GM03348 (cell line): ENCODE data around the gene RPS6KA5.
A peak's percentile ranks its signal among the peaks of the same experiment; 100 is the strongest.
"Not testable (repeated sequence)": the region's sequence is repeated elsewhere in the genome, so short reads cannot be mapped to it uniquely, and the experiment has no call there.

Experiments
- DNase-seq: peaks from one replicate; pipeline ENCODE4 v3.0.0; 2012; ENCODE audit warnings: low spot score

The RPS6KA5 gene

DNA sequence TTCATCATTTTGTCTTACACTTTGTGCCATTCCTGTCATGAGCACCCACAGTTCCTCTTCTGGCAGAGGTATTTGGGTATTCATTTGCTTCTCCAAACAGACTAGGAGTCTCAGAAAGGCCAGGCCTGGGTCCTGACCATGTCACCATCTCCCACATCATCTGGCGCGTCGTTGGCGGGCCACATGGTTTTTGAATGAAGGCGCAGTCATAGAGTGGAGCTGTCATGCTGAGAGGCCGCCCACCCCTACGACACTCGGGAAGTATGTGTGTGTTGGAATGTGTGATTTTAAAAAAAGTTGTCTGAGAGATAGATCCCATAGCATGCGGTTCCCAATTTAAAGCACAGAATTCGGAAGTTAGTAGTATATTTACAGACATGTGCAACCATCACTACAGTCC, 228.6 kb downstream of the RPS6KA5 start:
- DNase-seq = no peak

DNA sequence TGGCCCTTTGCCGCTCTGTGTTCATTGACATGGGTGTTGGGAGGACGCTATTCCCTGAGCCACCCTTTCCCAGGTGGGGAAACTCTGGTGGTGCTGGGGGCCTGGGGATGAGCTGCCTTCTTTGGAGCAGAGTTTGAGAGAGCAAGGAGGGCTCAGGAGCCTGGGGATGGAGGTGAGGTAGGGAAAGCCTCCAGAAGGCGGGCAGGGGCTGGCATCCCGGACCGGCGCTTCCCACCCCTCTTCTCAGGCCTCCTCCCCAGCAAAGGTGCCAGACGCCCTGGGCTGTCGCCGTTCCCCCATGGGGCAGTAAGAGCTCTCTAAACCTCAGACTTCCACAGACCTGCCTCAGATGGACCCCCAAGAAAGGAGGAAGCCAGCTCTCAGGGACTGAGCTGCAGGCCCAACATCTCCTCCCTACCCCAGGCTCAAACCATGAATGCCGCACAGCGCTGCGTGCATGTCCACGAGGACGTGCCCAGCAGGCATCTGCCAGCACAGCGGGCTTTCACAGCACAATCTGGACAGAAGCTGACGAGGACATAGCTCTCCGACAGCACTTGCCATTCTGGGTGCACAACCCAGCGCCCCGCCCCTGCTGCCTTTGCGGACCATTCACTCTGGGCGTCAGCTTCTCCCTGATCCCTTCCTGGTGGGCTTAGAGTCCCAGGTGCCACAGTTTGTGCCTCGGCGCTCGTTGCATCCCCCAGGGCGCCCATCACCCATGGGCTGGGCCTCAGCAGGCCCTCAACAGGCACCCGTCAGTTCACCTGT, 229.3 kb downstream of the RPS6KA5 start:
- DNase-seq = no peak

DNA sequence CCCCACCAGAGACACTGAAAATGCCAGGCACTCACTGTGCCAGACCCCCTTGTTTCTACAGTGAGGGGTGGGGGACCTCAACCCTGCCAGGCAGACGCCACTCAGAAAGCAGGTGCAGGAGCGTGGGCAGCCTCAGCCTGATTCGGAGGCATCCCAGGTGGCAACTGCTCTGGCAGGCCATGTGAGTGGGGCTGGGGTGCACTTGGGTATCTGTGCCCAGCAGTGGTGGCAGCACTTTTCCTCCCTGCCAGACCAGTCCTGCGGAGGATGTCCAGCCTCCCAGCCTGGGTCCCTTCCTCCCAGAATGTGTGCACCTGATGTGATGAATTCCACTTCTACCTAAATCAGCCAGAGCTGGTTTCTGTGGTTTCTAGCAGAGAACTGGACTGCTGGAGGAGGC, 230.8 kb downstream of the RPS6KA5 start:
- no peak for DNase-seq

DNA sequence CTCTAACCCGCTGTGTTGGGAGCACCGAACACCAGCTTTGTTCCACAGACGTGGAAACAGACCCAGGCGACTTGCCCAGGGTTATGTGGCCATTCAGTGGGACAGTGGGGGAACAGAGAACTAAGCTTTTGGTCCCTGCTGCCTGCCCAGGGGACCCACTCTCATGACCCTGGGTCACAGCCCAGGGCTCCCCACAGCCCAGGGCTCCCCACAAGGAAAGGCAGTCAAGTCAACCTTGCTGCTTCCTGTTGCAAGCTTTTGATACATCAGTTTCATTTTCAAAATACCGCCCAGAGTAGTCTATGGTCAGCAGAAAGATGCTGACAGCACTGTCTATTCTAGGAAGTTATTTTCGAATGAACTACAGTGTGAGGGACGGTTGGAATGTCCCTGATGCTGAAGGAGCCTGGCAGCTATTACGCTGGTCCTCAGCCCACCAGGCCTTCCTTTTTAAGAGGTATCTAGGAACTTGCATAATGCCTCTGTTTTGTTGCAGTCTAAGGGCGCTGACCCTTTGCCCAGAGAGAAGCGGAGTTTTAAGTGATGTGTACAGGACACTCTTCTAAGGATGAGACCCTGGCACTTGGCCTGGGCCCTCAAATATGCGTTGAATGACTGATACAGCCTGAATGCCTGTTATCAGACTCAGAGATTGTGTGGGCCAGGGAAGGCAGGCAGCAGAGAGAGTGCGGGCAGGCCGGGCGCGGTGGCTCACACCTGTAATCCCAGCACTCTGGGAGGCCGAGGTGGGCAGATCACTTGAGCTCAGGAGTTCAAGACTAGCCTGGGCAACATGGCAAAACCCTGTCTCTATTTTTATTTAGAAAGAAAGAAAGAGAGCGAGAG, 231.6 kb downstream of the RPS6KA5 start:
- DNase-seq = no peak

DNA sequence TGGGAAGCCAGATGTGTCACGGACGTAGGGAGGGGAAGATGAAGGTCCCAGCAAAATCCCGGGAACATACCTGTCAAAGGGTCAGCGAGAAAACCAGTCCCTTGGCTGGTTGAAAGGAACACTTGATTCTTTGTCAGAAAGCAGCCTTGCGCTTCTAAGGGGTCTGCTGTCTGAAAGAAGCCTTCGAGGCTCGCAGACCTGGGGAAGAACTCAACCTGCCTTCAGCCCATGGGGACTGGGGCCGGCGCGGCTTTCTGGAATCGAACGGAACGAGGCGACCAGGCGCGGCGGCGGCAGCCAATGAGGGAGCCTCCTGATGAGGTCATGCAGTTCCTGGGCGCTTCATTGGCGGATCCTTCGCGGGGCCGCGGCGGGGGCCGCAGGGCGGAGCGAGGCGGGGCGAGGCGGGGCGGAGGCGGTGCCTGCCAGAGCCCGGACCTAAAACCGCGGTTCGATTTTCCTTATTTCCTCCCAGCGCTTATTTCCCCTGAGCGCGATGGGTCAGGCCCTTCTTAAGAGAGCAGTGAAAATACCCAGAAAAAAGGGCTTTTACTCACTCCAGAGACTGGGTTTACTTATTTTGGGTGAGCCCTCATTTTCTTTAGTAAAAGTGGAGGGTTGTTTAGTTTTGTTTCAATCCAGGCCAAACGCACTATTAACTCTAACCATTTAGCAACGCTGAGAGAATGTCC, 232.4 kb downstream of the RPS6KA5 start:
- DNase-seq = peak; percentile 99

DNA sequence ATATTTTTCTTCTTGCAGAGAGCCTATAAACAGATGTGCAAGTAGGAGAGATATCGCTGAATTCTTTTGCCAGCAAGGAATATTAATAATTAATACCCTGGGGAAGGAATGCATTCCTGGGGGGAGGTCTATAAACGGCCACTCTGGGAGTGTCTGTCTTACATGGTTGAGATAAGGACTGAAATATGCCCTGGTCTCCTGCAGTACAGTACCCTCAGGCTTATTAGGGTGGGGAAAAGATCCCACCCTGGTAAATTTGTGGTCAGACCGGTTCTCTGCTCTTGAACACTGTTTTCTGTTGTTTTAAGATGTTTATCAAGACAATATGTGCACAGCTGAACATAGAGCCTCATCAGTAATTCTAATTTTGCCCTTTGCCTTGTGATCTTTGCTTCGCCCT, 236.9 kb downstream of the RPS6KA5 start:
- not testable (repeated sequence) for DNase-seq

DNA sequence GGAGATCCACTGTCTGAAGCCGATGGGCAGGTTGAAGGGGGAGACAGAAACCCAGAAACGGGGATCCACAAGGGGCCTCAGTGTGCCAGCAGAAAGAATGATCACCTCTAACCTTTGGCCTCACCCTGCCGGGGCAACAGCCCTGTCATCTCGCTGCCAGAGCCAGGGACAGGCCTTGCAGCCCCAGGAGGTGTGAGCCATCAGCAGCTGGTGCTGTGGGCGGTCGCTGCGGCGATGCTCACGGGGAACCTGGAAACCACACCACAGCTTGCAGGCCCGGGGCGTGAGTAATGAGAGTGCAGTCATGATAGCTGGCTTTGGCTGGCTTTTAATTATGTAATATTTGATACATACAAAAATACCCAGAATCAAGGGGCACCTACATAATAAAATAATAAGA, 239.5 kb downstream of the RPS6KA5 start:
- no peak for DNase-seq

DNA sequence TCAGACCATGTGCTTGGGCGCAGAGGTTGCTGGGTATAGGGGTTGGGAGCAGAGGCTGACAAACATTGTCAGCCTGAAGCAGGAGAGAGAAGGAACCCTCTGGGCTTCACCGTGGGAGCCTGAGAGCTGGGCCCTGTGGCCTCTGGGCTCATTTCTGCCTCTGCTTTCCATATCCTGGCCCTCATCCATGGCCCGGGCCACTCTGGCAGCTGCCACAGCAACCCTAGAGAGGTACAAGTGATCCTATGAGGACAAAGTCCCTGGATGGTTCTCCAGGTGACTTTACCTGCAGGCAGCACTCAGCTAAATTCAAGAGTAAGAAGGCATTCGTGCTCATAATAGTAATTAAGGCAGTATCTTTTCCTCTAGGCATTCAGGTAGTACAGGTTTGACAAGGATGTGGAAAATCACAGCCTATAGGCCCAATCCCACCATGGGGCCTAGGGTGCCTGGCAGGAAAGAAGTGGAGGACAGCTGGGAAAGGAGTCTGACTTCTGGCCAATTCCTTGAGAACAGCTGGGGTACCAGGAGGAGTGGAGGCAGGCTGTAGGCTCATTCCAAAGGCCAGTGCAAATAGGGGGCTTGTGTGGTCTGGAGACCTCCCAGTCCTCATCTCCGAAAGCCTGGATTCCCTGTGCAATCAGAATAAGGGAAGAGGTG, 240.6 kb downstream of the RPS6KA5 start:
- no peak for DNase-seq

DNA sequence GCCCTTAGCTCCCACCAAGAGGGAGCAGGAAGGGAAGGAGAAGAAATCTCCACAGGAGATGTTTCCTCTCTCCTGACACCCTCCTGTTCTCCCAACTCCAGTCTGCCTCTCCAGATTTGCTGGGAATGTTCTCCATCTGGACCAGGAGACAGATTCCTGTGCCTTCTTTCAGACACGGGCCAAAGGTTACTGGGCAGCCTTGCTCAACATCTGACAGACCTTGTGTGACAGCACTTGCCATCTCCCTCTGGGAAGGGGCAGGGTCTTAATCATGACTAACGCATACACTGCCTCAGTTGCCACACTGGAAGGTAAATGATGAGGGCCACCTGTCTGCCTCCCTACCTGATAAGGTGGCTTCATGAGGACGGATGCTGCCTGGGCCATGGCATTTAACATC, 241.7 kb downstream of the RPS6KA5 start:
- DNase-seq = no peak

DNA sequence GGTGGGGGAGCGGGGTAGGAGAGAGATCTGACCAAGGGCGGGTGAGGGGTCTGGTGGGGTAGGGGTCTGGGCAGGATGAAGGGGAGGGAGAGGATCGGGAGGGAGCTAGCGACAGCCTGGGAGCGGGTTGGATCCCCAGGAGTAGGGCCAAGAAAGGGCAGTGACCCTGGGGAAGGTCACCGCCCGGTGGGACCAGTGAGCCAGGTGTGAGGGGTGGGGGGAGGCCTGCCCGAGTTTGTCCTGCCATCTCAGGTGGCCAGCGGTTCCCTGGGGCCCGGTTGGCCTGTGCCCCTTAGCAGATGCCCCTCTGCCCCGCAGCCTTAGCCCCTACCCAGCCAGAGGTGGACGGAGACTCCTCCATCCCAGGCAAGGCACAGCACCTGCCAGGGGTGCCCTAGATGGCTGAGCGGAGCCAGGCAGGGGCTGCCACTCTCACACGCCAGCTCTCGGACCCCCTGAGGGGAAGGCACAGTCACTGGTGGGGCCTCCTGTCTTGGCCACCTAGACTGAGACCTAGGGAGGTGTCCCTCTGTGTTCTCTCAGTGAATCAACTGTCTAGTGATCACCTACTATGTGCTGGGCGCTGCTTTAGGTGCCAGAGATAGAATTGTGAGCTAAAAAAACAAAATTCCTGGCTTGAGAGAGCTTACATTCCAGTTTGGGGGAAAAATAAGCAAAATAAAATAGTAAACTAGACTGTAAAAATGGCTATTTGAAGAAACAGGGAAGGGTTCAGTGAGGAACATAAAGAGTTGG, 243.6 kb downstream of the RPS6KA5 start:
- no peak for DNase-seq

DNA sequence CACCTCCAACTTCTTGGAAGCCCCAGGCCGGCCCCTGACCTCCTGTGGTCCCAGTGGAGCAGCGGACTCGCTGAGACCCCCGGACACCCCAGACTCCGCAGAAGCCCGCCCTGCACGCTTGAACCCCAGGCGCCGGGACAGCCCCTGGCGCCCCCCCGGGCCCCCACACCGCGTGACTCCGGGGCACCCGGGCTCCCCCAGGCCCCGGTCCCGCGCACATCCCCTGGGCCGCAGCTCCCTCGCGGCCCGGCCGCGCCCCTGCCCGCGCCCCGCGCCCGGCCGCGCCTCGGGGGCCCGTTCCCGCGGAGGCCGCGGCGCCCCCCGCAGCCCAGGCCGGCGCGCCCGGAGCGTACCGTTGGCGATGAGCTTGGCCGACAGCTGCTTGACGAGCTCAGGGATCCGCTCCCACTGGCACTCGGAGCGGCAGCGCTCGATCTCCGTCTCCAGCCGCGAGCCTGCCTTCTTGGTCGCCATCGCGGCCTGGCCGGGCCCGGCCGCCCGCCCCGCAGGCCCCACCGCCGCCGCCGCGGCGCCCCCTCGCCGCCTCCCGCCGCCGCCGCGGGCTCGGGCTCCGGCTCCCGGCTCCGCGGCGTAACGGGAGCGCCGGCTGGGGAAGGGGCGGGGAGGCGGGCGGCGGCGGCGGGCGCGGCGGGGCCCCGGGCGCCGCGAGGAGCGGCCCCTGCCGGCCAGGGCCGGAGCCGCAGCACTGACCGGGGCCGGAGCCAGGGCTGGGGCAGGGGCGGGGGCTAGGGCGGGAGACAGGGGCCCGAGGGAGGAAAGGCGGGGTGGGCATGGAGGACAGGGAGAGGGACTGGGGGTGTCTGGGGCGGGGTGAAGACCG, 244.4 kb downstream of the RPS6KA5 start, which contains the start of gene TTC7B:
TTC7B (minus strand) TSS at position 609 of the 841 bp plus-strand sequence; CDS start at position 474, 135 bp downstream.
- peak; percentile 96 for DNase-seq

DNA sequence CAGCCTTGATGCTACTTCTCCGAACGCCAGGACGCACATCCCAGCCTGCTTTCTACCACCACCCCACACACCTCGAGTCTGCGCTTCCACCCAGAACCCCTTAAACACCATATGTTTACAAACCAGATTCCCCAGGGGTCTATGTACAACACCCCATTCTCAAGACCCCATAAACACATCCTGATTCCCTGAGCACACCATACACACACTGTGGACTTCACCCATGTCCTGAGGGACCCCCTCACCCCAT, 244.9 kb downstream of the RPS6KA5 start:
- DNase-seq = peak; percentile 26

DNA sequence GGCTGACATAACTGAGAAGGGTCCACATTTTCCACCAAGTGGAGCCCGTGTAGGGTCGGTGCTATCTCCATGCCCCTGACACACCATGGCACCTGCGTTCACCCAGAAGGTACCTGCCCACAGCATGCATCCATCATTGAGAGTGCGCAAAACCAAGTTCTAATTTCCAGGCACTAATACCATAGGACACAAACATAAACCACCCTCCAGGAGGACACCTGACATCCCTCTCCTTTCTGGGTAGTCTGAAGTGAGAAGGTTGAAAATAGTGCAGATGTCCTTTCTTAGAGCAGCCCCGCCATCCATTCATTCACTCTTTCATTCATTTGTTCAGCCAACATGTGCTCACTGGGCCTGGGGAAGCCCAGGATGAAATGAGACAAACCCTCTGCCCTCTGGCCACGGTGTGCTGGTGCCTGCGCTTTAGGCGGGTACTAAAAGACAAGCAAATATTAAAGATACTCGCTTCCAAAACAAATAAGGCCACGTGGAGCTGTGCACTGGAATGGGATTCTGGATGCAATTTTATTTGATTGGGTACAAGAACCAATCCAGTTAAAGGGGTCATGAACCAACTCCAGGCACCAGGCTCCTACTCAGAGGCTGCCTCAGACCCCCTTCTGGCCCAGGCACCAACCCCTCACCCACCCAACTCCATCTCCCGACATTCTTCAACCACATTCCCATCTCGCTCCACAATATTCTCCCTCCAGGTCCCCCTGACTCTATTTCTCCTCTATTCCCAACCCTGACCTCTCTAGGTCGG, 245.5 kb downstream of the RPS6KA5 start:
- no peak for DNase-seq

DNA sequence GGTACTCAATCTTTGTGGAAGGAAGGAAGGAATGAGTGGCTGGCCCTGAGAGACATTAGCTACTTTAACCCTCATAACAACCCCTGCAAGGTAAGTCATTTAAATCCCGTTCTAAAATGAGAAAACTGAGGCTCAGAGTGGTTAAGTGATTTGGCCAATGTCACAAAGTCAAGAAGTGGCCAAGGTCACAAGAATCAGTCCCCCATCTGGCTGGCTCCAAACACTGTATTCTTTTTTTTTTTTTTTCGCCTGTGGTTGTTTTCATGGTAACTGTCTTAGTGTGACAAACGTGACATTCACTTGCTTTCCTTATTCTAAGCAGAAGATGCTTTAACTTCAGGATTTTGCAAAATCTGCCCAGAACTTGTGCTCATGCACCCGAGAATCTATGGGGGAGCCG, 247.0 kb downstream of the RPS6KA5 start:
- DNase-seq = no peak

DNA sequence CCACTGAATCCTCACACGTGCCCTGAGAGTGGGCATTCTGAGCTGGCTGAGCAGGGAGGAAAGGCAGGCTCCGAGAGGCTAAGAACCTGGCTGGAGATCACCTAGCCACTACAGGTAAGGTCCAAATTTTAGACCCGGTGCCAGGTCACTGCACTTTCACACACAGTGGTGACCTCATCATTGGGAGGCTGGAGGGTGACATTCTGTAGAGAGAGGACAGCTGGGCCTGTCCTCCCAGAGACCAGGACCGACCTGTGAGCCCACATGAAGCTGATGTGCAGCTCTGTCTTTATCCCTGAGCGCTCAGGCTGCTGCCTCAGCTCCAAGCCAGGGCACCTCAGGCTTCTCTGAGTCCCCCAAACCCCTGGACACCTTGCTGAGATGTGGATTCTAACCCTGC, 248.3 kb downstream of the RPS6KA5 start:
- DNase-seq = no peak

DNA sequence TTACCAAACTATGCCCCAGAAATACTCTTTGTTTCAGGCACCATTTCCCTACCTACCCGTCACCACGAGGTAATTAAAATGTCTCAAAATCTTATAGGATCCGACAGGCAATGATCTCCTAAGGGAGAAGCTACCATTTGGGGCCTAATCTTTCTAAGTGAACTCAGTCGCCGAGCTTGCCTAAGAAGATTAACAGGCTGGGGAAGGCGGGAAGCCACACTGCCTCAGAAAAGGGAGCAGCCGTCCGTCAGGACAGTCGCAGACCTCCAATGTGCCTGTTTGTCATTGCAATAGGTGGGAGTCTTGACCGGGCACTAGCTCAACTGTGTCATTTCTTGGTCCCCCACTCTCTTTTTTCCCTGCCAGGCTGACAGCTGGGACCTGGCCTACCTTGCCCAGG, 248.8 kb downstream of the RPS6KA5 start:
- no peak for DNase-seq

DNA sequence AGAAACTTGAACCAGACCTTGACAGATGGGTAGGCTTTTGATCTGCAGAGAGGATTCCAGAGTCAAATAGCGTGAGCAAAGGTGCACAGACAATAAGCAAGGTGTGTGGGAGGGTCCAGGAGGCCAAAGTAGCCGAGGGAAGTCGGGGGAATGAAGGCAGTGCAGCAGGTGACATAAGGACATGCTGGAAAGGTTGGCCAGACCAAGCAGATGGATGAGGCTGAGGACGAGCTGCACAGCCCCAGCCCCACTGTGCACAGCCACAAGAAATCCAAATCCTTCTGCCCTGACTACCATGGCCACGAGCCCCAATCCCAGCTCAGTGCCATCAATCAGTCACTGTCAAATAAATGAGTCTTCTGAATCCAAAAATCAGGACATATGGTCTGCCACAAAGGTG, 249.6 kb downstream of the RPS6KA5 start:
- DNase-seq = no peak

DNA sequence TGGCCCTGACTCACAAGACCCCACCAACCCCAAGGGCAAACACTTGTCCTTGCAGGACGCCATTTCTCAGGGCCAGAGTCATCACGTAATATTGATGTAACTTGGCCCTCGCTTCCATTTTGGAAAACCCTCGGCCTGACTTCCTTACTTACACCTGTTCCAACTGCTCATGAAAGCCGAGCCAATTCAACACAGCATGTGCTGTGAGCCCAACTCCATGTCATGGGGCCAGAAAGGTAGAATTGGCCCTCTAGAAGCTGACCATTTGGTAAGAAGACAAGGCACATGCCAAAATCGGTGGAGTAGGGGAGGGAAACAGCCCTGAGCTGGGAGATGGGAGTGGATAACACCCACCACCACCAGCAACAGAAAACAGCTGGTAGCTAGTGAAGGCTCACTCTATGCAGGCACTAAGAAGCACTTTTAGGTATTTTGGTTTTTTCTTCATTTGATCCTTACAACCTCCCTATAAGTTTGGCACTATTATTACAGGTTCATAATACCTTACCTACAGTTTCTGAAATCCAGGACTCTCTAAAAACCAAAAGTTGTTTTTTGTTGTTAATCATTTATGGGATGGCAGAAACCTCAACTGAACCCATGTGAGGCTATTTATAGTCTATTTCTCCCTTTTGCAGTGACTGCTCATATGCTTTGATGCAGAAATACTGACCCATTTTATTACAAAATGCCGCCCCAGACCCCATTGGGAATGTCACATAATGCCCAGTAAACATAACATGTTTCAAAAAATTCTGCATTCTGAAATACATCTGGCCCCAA, 250.7 kb downstream of the RPS6KA5 start:
- no peak for DNase-seq
